C4-2B (cell line): ENCODE data around the gene KCNH3.

ENCODE experiments used
- H3K27ac ChIP-seq: fragments of 450-650 bp; 2 replicates; pipeline ENCODE4 v1.5.1; 2017
- CTCF ChIP-seq: fragments of 450-650 bp; conservative IDR thresholded peaks from 2 replicates; pipeline ENCODE4 v1.5.1; 2017; ENCODE audit warnings: mild to moderate bottlenecking
- ZFX ChIP-seq: fragments of 450-650 bp; IDR thresholded peaks from 2 replicates; pipeline ENCODE4 v1.6.1; 2017

KCNH3 gene

GRCh38 chr12:49567302-49567610 is 28.4 kb downstream of the KCNH3 start:
- TF ChIP-seq ZFX (no peak), CTCF (no peak)
- H3K27ac ChIP-seq, result peak overlapping the region; percentile 87

GRCh38 chr12:49567611-49568441 is 29.0 kb downstream of the KCNH3 start, which contains the start of gene MCRS1:
TSS of gene MCRS1 (minus strand) at chr12:49568142. CDS start at chr12:49566731, 1,411 bp downstream.
- peak within 1 kb of the TSS; percentile 87 for H3K27ac ChIP-seq

DNA sequence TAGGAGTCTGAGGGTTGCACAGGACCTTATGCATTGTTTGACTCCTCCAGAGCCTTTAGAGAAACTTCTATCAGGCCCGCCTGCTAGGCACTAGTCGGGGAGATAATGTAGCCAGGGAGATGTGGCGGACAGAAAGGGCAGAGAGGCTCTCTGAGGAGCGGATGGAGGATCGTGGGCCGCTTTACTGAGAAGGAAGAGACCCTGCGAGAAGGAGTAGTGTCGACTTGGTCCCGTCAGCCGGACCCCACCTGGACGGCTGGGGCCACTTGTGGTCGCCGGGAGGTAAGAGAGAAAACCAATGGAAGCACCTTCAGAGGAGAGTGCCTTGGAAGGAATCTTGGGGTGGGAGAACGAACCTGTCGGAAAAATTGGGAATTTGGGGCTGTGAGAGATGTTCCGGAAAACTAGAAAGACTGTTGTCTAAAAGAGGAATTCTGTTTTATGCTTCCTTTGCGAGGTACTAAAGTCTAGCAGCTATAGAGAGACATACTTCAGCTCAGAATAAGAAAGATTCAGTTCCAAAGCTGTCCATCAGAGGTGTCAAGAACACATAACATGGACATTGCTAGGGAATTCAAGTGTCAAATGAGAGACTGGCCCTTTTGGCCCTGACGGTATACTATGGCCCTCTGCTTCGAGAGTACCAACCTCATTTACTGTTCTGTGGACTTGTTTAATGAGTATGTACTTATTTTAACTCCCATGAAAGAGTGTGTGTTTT is 29.8 kb downstream of the KCNH3 start:
- H3K27ac ChIP-seq, result peak overlapping the region; percentile 87
- TF ChIP-seq CTCF, result no peak
- no peak for TF ChIP-seq ZFX

More at GRCh38 chr12:49567611-49568441, 29.0 kb downstream of the KCNH3 start, which contains the start of gene MCRS1:
- peak; percentile 59; the same call in 1 of the 2 replicates for TF ChIP-seq ZFX
- TF ChIP-seq CTCF, result no peak

GRCh38 chr12:49577589-49578315 is 38.9 kb downstream of the KCNH3 start:
- no peak overlapping the region for H3K27ac ChIP-seq
- TF ChIP-seq ZFX (no peak), CTCF (no peak)

DNA sequence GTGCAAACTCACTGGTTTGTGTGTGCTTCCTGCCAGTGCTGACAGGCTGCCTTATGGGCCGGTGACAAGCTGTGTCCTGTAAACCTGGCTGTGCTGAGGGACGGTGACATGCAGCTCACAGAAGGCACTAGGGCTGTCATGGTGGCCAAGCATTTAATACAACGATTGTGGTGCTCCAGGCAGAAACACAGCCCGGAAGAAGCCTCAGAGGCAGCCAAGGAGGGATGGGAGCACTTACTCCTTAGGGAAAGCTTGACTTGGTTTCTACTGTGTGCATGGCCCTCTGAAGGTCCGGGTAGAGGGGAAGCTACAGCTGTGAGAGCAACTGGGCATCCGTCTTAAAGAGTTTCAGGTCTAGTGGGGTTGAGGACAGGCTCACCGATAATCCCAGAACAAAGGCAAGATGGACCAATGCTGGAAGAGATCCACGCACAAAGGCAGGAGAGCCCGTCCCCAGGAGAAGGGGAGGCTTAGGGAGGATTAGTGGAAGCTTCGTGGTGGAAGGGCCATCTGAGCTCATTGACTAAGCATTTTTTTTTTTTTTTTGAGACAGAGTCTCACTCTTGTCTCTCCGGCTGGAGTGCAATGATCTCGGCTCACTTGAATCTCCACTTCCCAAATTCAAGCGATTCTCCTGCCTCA is 39.8 kb downstream of the KCNH3 start:
- TF ChIP-seq ZFX (no peak), CTCF (no peak)
- no peak overlapping the region for H3K27ac ChIP-seq

DNA sequence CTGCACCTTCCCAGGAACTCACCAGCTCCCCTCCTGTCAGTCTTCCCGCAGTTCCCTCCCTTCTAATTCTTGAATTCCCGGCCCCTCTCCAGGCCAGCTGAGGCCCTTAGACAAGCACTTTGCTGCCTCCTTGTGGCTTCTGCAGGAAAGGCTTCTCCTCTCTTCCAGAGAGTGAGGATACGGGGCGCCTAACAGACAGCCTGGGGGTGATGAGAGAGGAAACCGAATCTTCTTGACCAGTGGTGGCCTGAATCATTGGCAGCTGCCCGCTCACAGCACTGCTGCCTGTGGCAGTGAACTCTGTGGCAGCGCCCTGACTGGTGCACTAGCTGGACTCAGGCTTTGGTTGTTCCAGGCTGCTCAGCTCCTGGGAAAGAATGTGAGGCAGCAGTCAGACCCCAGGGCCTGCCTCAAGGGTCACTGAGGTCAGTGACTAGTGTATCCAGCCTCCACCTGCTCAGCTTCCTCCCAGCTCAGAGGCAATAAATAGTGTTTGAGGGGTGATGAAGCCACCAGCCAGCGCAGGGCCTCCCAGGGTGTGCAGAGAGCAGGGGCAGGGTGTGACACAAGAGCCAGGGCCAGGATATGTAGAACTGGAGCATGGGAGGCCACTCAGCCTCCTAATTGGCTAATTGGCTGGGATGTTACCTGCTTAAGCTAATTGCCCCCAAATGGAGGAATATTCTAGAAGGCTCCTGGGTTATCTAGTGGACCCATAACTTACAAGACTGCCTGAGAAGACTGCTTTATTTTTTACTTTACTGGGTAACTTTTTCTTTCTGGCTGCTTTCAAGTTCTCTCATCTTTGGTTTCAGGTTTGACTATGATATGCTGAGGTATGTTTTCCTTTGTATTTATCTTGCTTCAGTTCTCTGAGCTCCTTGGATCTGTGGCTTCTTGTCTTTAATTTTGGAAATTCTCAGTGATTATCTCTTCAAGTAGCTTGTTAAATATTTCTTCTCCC is 42.0 kb downstream of the KCNH3 start:
- no peak overlapping the region for H3K27ac ChIP-seq
- TF ChIP-seq ZFX (no peak), CTCF (peak; percentile 95)
